Body of pancreas (tissue), 4 donors: ENCODE data around the gene LCOR. TPM values are rescaled to one million over a fixed set of nuclear protein-coding genes. Genes with fewer than 3 reads are reported as not detected.

Experiments
- ATAC-seq: fragments of 150-250 bp; one replicate; pipeline ENCODE4 v1.9.1; 2016
- DNase-seq, 4 donors: peaks; one replicate each; pipeline ENCODE4 v3.0.0-alpha.2; 2019
- H3K27ac ChIP-seq, 4 donors: fragments of 200-600 bp; sonication (generic); 1 replicate in 3 of 4; 2 replicates in 1 of 4; pipeline versions ENCODE4 v1.5.1 to v1.6.1; 2016 to 2019; ENCODE audit warnings: mild to moderate bottlenecking in 1 of 4, mixed read lengths in 1 of 4, moderate library complexity in 1 of 4
- H3K27me3 ChIP-seq, 2 donors: fragments of 200-600 bp; sonication (generic); one replicate each; pipeline ENCODE4 v1.6.0; 2016; ENCODE audit warnings: mild to moderate bottlenecking in 1 of 2
- H3K36me3 ChIP-seq, 2 donors: fragments of 200-600 bp; sonication (generic); replicated peaks in 1 of 2; 2 replicates each; pipeline ENCODE4 v1.5.1; 2016; ENCODE audit warnings: low read depth in 2 of 2; ENCODE audit not compliant: insufficient read depth in 1 of 2
- H3K4me1 ChIP-seq: fragments of 200-600 bp; sonication (generic); one replicate; pipeline ENCODE4 v1.6.0; 2016
- H3K4me3 ChIP-seq, 2 donors: fragments of 200-600 bp; sonication (generic); 1 replicate in 1 of 2; 2 replicates in 1 of 2; pipeline ENCODE4 v1.5.1; 2016 to 2019
- H3K9me3 ChIP-seq, 3 donors: fragments of 200-600 bp; sonication (generic); 1 replicate in 2 of 3; 2 replicates in 1 of 3; pipeline ENCODE4 v1.5.1; 2016
- POLR2A ChIP-seq, 3 donors: fragments of 450-650 bp; IDR thresholded peaks; one replicate each; pipeline ENCODE4 v1.6.1; 2016; ENCODE audit warnings: antibody characterized with exemption in 3 of 3, mild to moderate bottlenecking in 2 of 3
- WGBS, 2 donors: methylation state at CpG; one replicate each; pipeline ENCODE4 v1.1.5; 2017; 5-methylcytosine and 5-hydroxymethylcytosine counted together
- intact Hi-C: fragments of 100-400 bp; cut with DNase I; formaldehyde crosslinking; loops from one replicate; pipeline ENCODE4 v1.15.1; 2023
- total RNA-seq, 2 donors: library from RNA; depleted of rRNA; stranded (reverse); fragments of >200 nt; gene quantifications; one replicate each; pipeline ENCODE4 v1.1.0, GENCODE V29; 2016
- TF ChIP-seq, protein P1 (sequence below), 7 experiments: fragments of 450-650 bp in 4 of 7; fragments of 200-600 bp in 3 of 7; sonication (generic) in 3 of 7; IDR thresholded peaks; one replicate each; pipeline ENCODE4 v1.5.1; 2016 to 2019; ENCODE audit warnings: antibody characterized with exemption in 7 of 7

LCOR gene
- total RNA-seq, 2 donors from 2014 or later, result 34.5 to 35.3 TPM

DNA sequence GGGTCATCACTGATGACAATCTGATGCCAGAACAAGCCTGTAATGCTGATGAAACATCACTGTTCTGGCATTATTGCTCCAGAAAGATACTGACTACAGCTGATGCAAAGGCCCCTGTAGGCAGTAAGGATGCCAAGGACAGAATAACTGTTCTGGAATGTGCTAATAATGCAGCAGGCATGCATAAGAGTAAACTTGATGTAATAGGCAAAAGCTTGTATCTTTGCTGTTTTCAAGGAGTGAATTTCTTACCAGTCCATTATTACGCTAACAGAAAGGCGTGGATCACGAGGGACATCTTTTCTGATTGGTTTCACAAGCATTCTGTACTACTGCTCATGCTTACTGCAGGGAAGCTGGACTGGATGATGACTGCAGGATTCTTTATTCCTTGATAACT, 18.7 kb downstream of the LCOR start:
- Histone ChIP-seq H3K36me3 (no peaks in the 10 kb centered on the region), H3K4me1 (peaks cover 25% of the 10 kb centered on the region), H3K27me3 (no peaks in the 10 kb centered on the region), H3K4me3 (no peak overlapping the region), H3K27ac (no peak overlapping the region), H3K9me3 (no peaks in the 10 kb centered on the region)
- intact Hi-C loops, result no loop called here
- DNase-seq, result no peak
- WGBS, 2 donors, result 89 to 94% methylated on average over 3 of the region's 3 CpGs
- peak; percentile 40 for ATAC-seq
- TF ChIP-seq POLR2A (IDR thresholded peaks at IDR 0.05), result no peak
- TF ChIP-seq, protein P1, sequence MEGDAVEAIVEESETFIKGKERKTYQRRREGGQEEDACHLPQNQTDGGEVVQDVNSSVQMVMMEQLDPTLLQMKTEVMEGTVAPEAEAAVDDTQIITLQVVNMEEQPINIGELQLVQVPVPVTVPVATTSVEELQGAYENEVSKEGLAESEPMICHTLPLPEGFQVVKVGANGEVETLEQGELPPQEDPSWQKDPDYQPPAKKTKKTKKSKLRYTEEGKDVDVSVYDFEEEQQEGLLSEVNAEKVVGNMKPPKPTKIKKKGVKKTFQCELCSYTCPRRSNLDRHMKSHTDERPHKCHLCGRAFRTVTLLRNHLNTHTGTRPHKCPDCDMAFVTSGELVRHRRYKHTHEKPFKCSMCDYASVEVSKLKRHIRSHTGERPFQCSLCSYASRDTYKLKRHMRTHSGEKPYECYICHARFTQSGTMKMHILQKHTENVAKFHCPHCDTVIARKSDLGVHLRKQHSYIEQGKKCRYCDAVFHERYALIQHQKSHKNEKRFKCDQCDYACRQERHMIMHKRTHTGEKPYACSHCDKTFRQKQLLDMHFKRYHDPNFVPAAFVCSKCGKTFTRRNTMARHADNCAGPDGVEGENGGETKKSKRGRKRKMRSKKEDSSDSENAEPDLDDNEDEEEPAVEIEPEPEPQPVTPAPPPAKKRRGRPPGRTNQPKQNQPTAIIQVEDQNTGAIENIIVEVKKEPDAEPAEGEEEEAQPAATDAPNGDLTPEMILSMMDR (IDR thresholded peaks at IDR 0.05), result no peak

DNA sequence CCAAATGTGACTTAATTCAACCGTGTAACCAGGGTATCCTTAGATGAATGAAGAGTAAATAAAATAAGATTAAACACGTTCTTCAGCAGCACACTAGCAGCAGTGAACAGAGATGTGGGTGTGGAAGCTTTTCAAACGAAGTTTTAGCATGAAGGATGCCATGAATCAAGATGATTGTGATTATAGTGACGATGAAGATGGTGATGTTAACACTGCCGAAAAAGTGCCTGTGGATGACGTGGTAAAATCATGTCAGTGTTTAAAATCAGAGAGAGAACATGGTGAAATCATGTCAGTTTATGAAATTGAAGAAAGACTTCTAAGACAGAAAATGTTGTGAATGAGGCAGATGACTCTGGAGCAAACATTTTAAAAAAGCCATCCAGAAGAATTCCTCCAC, 19.2 kb downstream of the LCOR start:
- Histone ChIP-seq H3K4me3 (no peak overlapping the region), H3K9me3 (no peaks in the 10 kb centered on the region), H3K36me3 (no peaks in the 10 kb centered on the region), H3K4me1 (peaks cover 22% of the 10 kb centered on the region), H3K27me3 (no peaks in the 10 kb centered on the region), H3K27ac (no peak overlapping the region)
- intact Hi-C loops, result no loop called here
- WGBS, 2 donors, result 58 to 59% methylated on average over 6 of the region's 6 CpGs
- DNase-seq (no peak), ATAC-seq (no peak)
- no peak for TF ChIP-seq POLR2A (IDR thresholded peaks at IDR 0.05)
- TF ChIP-seq, protein P1 (IDR thresholded peaks at IDR 0.05), result no peak

- no peaks in the 10 kb centered on the region for H3K36me3 ChIP-seq
- no peaks in the 10 kb centered on the region for H3K27me3 ChIP-seq
- no peak for DNase-seq
- 87 to 95% methylated on average over 3 of the region's 3 CpGs for WGBS, 2 donors
- H3K9me3 ChIP-seq, result no peaks in the 10 kb centered on the region
- ATAC-seq, result no peak
- TF ChIP-seq, protein P1 (IDR thresholded peaks at IDR 0.05), result no peak
- no peak for TF ChIP-seq POLR2A (IDR thresholded peaks at IDR 0.05)
- intact Hi-C loops, result no loop called here
- H3K4me1 ChIP-seq, result peaks cover 26% of the 10 kb centered on the region
- H3K27ac ChIP-seq, result no peak overlapping the region
- H3K4me3 ChIP-seq, result no peak overlapping the region
Observed at GRCh38 chr10:96856317-96856716, 24.2 kb downstream of the LCOR start.

- TF ChIP-seq POLR2A (IDR thresholded peaks at IDR 0.05), result no peak
- TF ChIP-seq, protein P1 (IDR thresholded peaks at IDR 0.05), result no peak
- Histone ChIP-seq H3K4me3 (no peak overlapping the region), H3K27ac (no peak overlapping the region), H3K9me3 (no peaks in the 10 kb centered on the region), H3K36me3 (no peaks in the 10 kb centered on the region), H3K4me1 (peaks cover 38% of the 10 kb centered on the region), H3K27me3 (no peaks in the 10 kb centered on the region)
- DNase-seq, result no peak
- intact Hi-C loops, result no loop called here
- ATAC-seq, result no peak
- WGBS, 2 donors, result 89 to 92% methylated on average over 4 of the region's 4 CpGs
Observed at GRCh38 chr10:96857301-96858012, 25.4 kb downstream of the LCOR start.
